Keratinocyte (primary cell): ENCODE data around the gene SHROOM3.

ENCODE experiments used
- CTCF ChIP-seq, 3 experiments: IDR thresholded peaks in 1 of 3; conservative IDR thresholded peaks in 1 of 3; optimal IDR thresholded peaks in 1 of 3; 2 replicates in 2 of 3; 3 replicates in 1 of 3; pipeline versions ENCODE3 to v1.5.1; 2011; ENCODE audit warnings: low read length in 3 of 3, mild to moderate bottlenecking in 3 of 3, moderate library complexity in 2 of 3, control low read depth in 1 of 3, inconsistent platforms in 1 of 3; ENCODE audit not compliant: insufficient read depth in 2 of 3; ENCODE audit errors: extremely low read depth in 1 of 3
- EZH2 ChIP-seq: IDR thresholded peaks from one replicate; pipeline ENCODE4 v1.6.1; 2012; ENCODE audit warnings: inconsistent platforms, mild to moderate bottlenecking, low read length, moderate library complexity

GRCh38 chr4:76435528-76436319 is 695 bp downstream of the SHROOM3 start:
- TF ChIP-seq CTCF (optimal IDR thresholded peaks at IDR 0.05 in 1 of 3, IDR thresholded peaks at IDR 0.05 in 1 of 3, conservative IDR thresholded peaks at IDR 0.05 in 1 of 3; ENCODE audit: extremely low read depth in 1 of 3, insufficient read depth in 2 of 3, low read length in 3 of 3) (no peak), EZH2 (no peak)
